ENCODE measurements around the gene CBX2.

CBX2 gene

DNA sequence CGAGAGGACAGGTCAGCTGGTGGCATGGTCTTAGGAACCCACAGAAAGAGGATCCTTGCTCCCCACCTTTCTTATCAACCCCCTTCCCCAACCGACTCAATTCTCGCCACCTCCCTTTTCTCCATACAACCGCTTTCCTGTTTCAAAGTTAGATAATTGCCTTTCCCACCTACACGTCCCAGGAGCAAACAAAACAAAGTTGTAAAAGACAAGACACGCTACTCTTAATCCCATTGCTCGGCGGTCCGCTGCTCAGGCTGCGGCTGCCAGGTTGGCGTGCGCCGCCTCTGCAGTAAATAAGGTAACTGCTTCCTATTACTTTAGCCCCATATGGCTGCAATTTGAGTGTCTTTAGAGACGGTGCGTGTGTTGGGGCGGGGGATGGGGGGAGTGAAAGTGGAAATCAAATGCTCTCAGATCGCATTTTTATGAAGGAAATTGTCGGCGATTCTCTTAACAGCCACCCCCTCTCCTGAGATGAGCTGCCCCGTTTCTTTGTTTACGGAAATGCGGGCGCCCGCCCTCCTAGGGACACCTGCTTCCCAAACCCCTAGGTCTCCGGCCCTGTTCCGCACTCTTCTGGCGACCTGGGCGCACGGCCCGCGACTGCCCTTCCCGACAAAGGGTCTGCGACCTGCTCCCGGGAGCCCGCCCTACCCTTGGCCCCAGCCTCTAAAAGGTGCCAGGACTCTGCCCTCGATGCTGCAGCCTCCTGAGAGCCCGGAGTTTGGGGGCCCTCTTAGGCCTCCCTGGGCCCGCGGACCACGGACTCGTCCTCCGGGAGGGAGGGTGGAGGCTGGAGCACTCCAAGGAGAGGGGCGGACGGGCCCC, 22.6 kb downstream of the CBX2 start:
- DNase-seq (ENCODE audit: low spot score) = peak; percentile 37

- DNase-seq (ENCODE audit: low spot score) = no peak
These were observed 23.4 kb downstream of the CBX2 start for GRCh38 chr17:79801156-79802038.

DNA sequence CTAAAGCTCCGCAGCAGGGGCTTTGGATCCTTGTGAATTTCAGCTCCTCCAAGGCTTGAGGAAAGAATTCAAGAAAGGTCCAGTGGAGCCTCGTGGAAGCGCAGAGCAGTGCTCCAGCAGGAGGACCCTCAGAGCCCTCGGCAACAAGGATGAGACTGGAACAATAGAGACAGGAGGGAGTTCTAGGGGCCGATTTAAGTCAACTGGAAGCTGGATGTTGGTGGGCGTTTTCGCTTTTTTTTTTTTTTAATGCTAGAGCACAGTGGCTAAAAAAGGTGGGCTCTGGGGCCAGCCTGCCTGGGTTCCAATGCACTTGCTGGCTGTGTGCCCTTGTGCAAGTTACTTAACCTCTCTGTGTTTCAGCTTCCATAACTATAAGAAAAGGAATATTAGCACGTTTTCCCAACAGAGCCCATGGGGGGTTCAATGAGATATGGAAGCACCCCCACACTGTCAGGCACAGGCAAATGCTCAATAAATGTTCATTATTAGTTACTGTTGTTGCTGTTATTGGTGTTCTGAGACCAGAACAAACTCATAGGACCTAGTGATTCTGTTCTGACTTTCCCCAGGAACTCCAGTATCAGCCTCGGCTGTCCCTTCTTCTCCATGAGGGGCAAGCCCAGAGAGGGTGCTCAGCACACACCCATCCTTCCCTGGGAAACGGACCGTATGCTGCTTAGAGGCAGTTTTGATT, 24.2 kb downstream of the CBX2 start:
- DNase-seq (ENCODE audit: low spot score) = no peak

DNA sequence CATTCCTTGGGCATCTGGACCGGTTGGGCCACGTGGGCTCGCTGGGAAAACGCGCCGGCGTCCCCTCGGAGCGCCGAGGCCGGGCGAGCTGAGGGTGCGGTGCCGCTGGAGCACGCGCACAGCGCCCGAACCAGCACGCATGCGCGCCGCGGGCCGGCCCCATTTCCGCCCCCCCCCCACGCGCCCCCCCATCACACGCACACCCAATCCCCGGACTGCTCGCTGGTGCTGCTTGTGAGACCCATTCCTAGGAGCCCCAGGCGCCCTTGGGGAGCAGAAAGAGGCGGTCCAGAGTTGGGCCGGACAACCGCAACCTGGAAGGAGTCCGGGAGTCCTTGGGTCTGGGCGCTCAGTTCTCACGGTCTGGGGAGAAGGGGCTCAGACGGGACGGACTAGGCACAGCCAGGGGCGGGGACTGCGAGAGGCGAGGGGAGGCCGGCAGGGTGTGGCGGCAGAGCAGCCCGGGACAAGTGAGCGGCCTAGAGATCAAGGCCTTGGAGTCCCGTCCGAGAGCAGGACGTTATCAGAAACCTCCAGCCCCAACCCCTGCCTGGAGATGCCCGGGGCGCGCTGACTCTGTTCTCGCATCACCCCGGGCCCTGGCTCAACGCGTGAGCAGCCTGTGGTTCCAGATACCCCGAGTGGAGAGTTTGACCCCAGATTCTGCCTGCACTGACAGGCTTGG, 24.9 kb downstream of the CBX2 start:
- no peak for DNase-seq (ENCODE audit: low spot score)

DNA sequence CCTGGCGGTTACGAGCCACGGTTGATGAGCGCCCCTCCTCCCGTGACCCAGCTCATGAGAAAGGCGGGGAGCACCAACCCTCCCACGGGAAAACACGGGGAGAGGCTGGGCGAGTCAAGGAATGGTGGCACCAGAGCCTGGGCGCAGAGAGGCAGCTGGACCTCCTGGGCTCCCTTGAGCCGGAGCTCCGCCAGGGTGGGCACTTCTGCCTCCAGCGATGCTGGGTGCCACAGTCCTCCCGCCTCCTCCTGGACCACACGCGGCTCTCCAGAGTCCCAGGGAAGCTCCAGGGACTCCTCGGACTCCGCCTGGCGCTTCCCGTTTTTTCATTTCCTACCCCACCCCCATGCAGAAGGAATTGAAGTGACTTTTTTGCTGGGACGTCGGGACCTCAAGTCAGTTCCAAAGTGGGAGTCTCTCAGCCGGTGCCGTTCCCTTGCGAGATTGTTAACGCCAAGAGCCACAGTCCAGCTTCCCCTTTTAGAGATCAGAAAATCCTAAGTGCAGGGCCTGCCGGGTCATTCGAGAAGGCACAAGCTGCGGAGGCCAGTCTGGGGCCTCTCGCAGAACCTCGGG, 25.6 kb downstream of the CBX2 start:
- no peak for DNase-seq (ENCODE audit: low spot score)

GRCh38 chr17:79803997-79804855, 26.3 kb downstream of the CBX2 start:
- DNase-seq (ENCODE audit: low spot score) = peak; percentile 50

- no peak for DNase-seq (ENCODE audit: low spot score)
These were observed 27.1 kb downstream of the CBX2 start for GRCh38 chr17:79804856-79805696.

DNA sequence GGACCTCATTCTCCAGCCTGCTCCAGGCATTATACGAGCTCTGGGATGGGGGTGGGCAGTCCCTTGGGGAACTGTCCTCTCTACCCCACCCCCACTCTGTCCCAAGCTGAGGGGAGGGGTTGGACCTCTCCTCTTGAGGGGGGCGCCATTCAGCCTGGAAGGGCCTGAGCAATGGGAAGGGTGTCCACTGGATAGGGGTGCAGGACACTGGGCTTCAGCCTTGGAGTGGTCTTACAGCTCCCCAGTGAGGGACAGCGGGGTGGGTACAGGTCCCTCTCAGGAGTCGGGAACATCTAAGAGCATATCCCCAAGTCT, 28.5 kb downstream of the CBX2 start:
- no peak for DNase-seq (ENCODE audit: low spot score)

GRCh38 chr17:79806863-79807720, 29.1 kb downstream of the CBX2 start:
- no peak for DNase-seq (ENCODE audit: low spot score)

DNA sequence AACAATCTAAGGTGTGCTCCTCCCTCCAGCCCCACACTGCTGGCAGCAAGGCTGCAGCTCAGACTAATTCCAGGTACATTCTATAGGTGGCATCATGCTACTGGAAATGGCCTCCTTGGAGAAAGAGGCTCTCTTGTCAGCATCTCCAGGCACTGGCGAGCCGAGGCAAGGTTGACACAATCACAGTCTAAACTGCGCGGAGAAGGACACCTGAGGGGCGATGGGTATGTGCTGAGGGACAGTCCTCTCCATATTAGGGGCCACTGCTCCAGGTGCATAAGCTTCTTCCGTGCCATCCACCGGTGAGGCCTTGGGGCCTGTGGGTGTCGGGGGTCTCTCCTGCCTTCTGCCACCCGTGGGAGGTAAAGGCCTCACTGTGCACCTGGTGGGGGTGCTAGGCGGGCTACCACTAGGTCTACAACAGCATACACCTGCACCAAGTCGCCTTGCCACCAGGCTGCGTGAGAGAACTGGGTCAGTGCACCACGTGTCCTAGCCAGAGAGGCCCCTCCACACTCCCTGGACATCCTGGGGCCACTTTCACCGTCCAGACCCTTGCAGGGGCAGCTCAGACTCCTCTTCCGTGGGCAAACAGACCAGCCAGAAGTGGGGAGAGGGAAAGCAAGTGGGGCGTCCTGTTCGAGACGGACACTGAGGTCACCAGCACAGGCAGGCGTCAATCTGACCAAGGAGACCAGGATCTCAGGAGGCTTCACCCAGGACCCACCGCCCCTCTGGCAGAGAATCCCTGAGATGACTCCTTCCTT, 31.0 kb downstream of the CBX2 start:
- peak; percentile 22 for DNase-seq (ENCODE audit: low spot score)

- no peak for DNase-seq (ENCODE audit: low spot score)
These were observed 31.7 kb downstream of the CBX2 start for GRCh38 chr17:79809530-79810129.

- DNase-seq (ENCODE audit: low spot score) = peak; percentile 77
These were observed 32.4 kb downstream of the CBX2 start for GRCh38 chr17:79810130-79811010.

- DNase-seq (ENCODE audit: low spot score) = peak; percentile 18
These were observed 33.3 kb downstream of the CBX2 start for GRCh38 chr17:79811011-79811867.

GRCh38 chr17:79811868-79812352, 34.0 kb downstream of the CBX2 start:
- DNase-seq (ENCODE audit: low spot score) = no peak

Data from CD4-positive, alpha-beta T cell treated with Interleukin-2 at 100 ng/mL for 4 hours (primary cell).